H1 (cell line): ENCODE measurements around the gene CHFR. TPM values are rescaled to one million over a fixed set of nuclear protein-coding genes. Genes with fewer than 3 reads are reported as not detected.

Experiments used
- BACH1 ChIP-seq: IDR thresholded peaks from 2 replicates; pipeline ENCODE4 v1.6.1; 2012; ENCODE audit warnings: low read length, improper control_type of control experiment
- CHD2 ChIP-seq: IDR thresholded peaks from 2 replicates; pipeline ENCODE4 v1.6.1; 2012; ENCODE audit warnings: low read length, improper control_type of control experiment
- CHD7 ChIP-seq: fragments of 300-600 bp; sonication (generic); IDR thresholded peaks from 2 replicates; pipeline ENCODE4 v1.7.1; 2012; ENCODE audit warnings: low read length, moderate library complexity, mild to moderate bottlenecking, inconsistent platforms; ENCODE audit not compliant: insufficient replicate concordance
- CTBP2 ChIP-seq: IDR thresholded peaks from 2 replicates; pipeline ENCODE4 v1.7.0; 2011; ENCODE audit warnings: borderline replicate concordance, mild to moderate bottlenecking, moderate library complexity, mixed read lengths, low read length; ENCODE audit not compliant: insufficient read depth, insufficient read length
- CTCF ChIP-seq, 3 experiments: IDR thresholded peaks; 1 replicate in 2 of 3; 2 replicates in 1 of 3; pipeline versions ENCODE4 v1.5.1 to v1.6.1; 2011; ENCODE audit warnings: low read length in 3 of 3, mild to moderate bottlenecking in 3 of 3, inconsistent platforms in 2 of 3, low read depth in 1 of 3, moderate library complexity in 1 of 3; ENCODE audit not compliant: insufficient read depth in 1 of 3; ENCODE audit errors: control extremely low read depth in 1 of 3
- KDM5A ChIP-seq: fragments of 200-600 bp; IDR thresholded peaks from 2 replicates; pipeline ENCODE4 v1.7.1; 2012; ENCODE audit warnings: mild to moderate bottlenecking, low read length, inconsistent platforms, mixed read lengths
- RXRA ChIP-seq: IDR thresholded peaks from 2 replicates; pipeline ENCODE4 v1.6.1; 2011; ENCODE audit warnings: low read depth, mild to moderate bottlenecking, low read length, moderate library complexity; ENCODE audit not compliant: insufficient read depth
- polyA plus RNA-seq, 7 experiments: library from polyadenylated mRNA; depleted of rRNA in 3 of 7; stranded (reverse) in 5 of 7; unstranded in 2 of 7; fragments of >200 nt in 5 of 7; fragments of 200-250 nt in 2 of 7; gene quantifications; 1 replicate in 5 of 7; 2 replicates in 1 of 7; 4 replicates in 1 of 7; pipeline versions ENCODE4 v1.2.1 to v1.2.3, GENCODE V29; 2011 to 2013; ENCODE audit warnings: missing spikeins in 2 of 7, mixed read lengths in 2 of 7
- total RNA-seq: library from RNA; stranded (reverse); fragmentation: NEBNext Ultra II Directional; extraction: Animal tissue kit (Norgen Biotek cat#: 25700); gene quantifications from 2 replicates; pipeline ENCODE4 v1.2.1, GENCODE V29; 2021

Gene CHFR
- total and polyA plus RNA-seq, 2 of the 8 experiments (the other 6 are each of a cell fraction or from before 2014, with no cell fraction given) = 31.4 to 44.6 TPM

- TF ChIP-seq CHD7 (no peak), CHD2 (no peak), KDM5A (no peak), BACH1 (no peak), RXRA (no peak), CTCF (IDR thresholded peaks at IDR 0.05; ENCODE audit: control extremely low read depth in 1 of 3, insufficient read depth in 1 of 3, low read depth in 1 of 3, low read length in 3 of 3) (no peak), CTBP2 (no peak)
These were observed 38.9 kb downstream of the CHFR start (continued) for GRCh38 chr12:132848521-132848920.
